ENCODE results near the gene KCNAB1.
"Not testable (repeated sequence)": the region's sequence is repeated elsewhere in the genome, so short reads cannot be mapped to it uniquely, and the experiment has no call there.

Gene KCNAB1

GRCh38 chr3:156551261-156551660, 430.9 kb downstream of the KCNAB1 start:
- no peak for DNase-seq

- DNase-seq, result no peak
These were observed 431.4 kb downstream of the KCNAB1 start for GRCh38 chr3:156551746-156552145.

DNA sequence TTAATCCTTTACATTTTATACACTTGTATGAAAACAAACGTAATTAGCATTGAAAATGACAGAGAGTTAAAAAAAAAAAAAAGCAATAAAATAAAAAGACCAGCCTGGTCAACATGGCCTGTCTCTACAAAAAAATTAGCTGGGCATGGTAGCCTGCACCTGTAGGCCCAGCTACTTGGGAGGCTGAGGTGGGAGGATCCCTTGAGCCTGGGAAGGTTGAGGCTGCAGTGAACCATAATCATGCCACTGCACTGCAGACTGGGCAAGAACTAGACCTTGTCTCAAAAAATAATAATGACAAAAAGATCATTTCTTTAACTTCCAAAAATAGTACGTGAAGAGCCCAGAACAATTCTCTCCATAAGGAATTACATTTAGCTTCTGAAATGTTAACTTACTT, 432.6 kb downstream of the KCNAB1 start:
- no peak for DNase-seq

DNA sequence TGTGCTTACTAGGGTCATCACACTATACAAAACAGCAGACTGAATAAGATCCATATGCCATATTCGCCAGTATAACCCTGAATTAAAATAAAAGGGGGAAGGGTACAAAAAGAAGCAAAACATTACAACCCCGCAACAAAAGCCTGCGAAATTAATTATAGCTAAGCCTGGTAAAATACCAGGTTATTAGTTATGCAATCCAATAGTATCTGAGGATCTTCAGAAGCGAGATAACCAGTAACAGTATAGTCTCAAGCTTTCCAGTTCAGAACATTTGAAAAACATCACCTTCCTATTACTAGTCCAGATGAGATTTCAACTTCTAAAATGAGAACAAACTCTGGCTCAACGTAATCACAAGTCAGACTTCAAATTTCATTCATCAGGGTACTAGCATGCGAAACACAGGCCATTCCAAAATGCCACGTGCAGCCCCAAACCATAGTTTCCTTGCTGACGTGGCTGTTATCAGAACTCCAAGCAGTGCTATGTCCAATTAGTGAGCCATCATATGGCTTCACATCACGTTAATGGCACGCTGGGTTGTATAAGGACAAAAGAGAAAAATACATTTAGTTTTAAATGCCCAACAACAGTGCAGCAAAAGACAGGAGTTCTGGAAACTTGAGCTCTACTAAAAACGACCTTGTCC, 433.5 kb downstream of the KCNAB1 start:
- DNase-seq, result no peak

DNA sequence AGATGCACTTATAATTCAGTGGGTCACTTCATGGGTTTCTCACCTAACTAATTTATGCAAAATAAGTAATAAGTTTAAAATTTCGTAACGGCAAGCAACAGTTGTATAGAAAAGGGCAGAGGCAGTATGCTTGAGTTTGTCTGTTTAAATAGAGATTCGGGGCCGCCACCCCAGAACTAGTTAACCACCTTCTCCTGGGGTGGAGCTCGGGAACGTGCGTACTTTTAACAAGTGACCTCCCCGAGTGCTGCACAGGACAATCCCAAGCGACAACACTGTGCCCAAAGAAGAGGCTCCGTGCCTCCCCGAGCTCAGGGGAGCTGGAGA, 434.1 kb downstream of the KCNAB1 start:
- no peak for DNase-seq

GRCh38 chr3:156554842-156555687, 434.7 kb downstream of the KCNAB1 start, which contains the start of gene SSR3:
TSS of gene SSR3 (minus strand) at chr3:156555117. CDS start at chr3:156555089, 28 bp downstream.
- peak; percentile 100 for DNase-seq

DNA sequence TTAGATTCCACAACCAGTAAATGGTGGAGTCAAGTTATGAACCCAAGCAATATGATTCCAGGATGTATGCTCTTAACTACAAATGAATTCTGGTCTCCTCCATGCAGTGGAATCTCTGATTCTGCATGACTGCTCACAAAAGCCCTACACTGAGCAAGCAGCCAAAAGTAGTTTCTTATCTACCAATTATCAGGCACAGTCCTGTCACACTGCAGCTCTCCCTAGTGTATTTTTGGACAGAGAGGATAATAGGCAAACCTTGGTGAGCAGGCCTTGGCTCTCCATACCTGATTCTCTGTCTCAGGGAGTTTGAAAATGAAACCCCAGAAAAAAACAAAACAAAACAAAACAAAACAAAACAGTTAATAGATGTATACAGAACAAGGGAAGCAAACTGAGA, 438.0 kb downstream of the KCNAB1 start:
- no peak for DNase-seq

DNA sequence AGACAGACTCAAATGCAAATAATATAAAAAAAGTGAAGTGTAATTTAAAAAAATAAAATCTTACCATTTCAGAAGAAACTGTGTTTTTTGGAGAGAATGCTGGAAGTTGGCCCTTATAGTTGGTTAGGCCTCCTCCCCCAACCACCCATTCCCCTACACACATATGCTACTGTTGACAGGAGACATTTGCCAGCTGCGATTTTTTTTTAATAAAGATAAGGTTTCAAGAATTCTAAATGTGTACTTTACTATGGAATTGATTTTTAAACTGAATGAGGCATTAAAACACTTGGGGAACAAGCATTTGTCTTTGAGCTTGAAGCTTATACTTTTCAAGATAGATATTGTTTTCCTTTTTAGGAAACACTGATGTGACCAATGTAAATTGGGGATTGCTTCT, 438.9 kb downstream of the KCNAB1 start:
- no peak for DNase-seq

DNA sequence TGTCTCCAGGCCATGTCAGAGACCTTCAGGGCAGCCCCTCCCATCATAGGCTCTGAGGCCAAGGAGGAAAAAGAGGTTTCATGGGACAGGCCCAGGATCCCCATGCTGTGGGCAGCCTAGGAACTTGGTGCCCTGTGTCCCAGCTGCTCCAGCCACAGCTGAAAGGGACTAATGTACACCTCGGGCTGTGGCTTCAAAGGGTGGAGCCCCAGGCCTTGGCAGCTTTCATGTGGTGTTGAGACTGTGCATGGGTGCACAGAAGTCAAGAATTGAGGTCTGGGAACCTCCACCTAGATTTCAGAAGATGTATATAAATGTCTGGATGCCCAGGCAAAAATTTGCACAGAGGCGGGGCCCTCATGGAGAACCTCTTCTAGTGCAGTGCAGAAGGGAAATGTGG, 441.2 kb downstream of the KCNAB1 start:
- DNase-seq, result no peak

GRCh38 chr3:156562486-156562885, 442.1 kb downstream of the KCNAB1 start:
- DNase-seq, result not testable (repeated sequence)

DNA sequence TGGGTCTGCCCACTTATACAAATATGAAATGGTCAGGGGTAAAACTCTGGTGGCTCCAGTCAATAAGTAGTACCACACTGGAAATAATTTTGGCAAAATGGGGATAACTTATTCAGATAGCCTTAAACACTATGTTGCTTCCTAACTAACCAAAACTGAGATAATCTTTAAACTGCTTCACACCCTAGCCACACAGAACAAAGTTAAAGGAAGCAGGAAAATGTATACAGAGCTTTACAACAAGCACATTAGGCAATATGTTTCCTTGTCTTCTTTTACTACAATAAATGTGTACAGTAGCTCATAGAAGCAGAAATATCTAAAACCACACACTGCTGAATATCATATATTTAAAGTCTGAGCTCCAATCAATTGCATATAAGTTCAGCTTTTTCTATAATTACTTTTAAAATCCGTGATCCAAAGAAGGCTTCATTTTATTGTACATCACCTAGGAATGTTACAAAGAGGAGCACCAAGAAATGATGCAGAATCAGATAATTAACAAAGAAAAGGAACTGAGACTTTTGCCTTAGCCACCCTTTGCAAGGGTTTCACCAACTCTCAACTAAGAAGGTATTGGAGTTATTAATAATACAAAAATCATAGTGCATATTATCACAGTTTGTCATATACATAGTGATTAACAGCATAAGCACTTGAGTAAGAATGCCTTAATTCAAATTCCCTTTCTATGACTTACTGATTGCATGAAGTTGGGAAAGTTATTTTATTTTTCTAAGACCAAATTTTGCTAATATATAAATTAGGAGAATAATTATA, 443.7 kb downstream of the KCNAB1 start:
- DNase-seq, result no peak

DNA sequence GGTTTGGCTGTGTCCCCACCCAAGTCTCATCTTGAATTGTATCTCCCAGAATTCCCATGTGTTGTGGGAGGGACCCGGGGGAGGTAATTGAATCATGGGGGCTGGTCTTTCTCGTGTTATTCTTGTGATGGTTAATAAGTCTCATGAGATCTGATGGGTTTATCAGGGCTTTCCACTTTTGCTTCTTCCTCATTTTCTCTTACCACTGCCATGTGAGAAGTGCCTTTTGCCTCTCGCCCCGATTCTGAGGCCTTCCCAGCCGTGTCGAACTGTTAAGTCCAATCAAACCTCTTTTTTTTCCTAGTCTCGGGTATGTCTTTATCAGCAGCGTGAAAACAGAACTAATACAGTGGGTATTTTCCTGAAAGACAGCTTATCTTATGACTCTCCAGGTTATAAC, 448.6 kb downstream of the KCNAB1 start:
- not testable (repeated sequence) for DNase-seq

DNA sequence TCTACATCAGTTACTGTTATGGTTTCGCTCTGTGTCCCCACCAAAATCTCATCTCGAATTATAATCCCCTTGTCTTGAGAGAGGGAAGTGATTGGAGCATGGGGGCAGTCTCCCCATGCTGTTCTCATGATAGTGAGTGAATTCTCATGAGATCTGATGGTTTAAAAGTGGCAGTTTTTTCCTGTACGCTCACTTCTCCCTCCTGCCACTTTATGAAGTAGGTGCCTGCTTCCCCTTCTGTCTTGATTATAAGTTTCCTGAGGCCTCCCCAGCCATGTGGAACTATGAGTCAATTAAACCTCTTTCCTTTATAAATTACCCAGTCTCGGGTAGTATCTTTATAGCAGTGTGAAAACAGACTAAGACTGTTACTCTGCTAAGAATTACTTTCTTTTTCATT, 449.5 kb downstream of the KCNAB1 start:
- not testable (repeated sequence) for DNase-seq

DNA sequence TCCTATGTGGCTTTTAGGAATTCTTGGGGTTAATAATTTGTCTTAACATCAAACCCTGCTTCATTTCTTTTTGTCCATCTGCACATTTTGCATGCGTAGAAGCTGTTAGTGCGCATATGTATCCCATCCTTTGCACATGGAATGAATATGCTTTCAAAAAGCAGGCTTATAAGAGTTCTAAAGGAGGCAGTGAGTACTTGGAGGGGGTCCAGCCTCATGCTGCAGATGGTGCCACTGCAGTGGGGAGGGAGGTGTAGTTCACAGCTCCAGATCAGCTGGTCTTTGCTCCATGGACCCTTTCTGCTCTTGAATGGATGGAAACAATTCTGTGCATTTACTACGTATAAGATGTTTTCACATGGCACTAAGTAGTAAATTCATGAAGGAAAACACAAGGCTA, 455.3 kb downstream of the KCNAB1 start:
- DNase-seq, result no peak

GRCh38 chr3:156576051-156576450, 455.7 kb downstream of the KCNAB1 start:
- no peak for DNase-seq

DNA sequence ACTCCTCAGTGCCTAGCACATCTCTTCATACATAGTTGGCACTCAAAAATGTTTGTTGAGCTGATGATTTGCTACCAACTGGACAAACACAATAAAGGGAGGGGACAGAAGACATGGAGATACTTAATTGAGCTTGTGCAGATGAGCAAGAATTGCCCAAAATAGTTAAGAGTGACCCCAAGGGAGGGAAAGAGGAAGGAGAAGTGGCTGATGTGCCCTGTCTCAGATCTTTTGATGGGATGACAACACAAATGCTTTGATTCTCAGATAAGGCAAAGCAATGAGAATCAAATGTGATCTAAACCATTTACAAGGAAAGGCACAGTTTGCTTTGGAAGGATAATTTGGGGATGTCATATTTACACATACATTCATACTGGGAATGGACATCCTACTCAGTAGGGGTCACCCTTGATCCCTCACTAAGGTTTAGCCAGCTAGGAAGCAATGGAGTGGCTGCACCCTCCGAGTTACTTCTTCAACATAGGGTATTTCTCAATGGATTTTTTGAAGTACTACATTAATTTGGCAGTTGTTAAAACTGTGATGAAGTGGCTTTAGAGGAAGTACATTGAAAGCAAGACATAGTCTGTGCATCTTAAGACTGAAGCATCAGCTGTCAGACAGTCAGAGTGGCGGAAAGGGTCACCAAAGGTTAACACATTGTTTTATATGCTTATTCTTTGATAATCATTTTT, 456.4 kb downstream of the KCNAB1 start:
- DNase-seq, result no peak

GRCh38 chr3:156577736-156578135, 457.4 kb downstream of the KCNAB1 start:
- DNase-seq, result no peak

- no peak for DNase-seq
These were observed 459.1 kb downstream of the KCNAB1 start for GRCh38 chr3:156579427-156579851.

DNA sequence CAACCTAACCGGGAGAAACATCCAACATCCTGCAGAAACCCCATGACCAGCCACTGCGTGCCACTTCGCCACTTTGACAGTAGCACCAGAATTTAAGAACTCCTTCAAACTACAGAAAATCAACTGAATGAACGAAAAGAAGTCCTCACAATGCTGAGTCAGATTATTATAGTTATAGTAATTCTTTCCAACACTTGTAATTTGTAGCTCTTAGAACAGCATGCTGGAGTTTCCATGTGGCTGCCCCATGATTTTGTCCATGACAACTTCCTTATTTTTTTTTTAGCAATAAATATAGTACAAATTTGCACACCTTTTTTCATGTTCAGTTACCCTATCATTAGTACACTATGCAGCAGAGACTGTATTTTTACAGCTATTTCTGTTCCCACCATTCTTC, 460.7 kb downstream of the KCNAB1 start:
- no peak for DNase-seq

DNA sequence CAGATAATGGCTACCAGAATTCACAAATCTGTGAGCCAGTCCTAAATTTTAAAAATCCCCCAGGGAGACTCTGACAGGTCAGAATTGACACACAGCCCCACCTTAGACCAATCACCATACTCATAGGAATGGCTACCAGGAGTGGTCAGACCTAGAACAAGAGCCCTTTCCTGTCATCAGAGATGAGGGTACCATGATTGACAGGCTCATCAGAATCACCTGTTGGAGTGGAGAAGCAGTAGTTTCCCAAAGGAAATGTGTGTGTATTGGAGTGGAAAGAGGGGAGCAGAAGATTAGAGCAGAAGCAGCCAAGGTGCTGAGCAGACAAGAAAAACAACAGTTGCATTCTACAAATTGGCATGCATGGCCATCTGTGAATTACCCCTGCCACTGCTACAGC, 461.6 kb downstream of the KCNAB1 start:
- no peak for DNase-seq

DNA sequence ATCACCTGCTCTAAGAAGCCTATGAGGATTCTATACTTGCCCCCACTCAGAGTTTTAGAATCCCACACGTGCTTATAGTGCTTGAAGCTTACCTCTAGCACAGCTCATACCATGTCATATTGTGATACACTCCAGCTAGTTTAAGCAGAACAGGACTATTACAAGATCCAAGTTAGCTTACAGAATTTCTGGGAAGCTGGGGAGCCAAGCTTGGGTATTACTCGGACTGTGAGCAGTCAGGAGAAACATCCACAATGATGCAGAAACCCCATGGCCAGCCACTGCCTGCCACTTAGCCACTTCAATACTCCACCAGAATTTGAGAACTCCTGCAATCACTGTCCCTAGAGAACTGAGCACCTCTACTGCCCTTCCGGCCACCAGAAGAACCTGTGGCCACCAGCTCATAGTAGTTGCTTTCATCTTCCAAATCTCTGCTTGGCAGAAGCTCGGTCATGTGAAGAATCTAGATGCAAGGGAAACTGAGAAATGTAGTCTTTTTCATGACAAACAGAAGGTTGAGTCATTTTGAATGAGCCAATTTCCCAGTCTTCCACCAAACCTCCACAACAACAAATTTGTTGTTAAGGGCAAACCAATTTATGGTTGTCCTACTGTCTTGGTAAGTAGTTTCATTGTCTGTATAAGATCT, 462.3 kb downstream of the KCNAB1 start:
- DNase-seq, result no peak

GRCh38 chr3:156583469-156583868, 463.1 kb downstream of the KCNAB1 start:
- DNase-seq, result no peak

All from activated effector memory CD4-positive, alpha-beta T cell treated with anti-CD3 and anti-CD28 coated beads, Interleukin-2, amount 50 U/mL, for 16 hours (primary cell).